NCI-H526 (cell line): ENCODE measurements around the gene MYL4.

Source experiments
- DNase-seq, 2 experiments: peaks; one replicate each; lab custom pipeline; 2025; lab: John Stamatoyannopoulos, UW

MYL4 gene

GRCh38 chr17:47273245-47273644, 64.1 kb downstream of the MYL4 start:
- no peak for DNase-seq
